HS-5 (cell line): ENCODE data around the gene SNX17.

Source experiments
- DNase-seq: peaks from one replicate; pipeline ENCODE4 v3.0.0-alpha.2; 2012; ENCODE audit warnings: low read depth

The SNX17 gene

GRCh38 chr2:27363933-27364332 is 6.5 kb upstream of the SNX17 start:
- no peak for DNase-seq

GRCh38 chr2:27369471-27370025 is 868 bp upstream of the SNX17 start:
- no peak for DNase-seq

DNA sequence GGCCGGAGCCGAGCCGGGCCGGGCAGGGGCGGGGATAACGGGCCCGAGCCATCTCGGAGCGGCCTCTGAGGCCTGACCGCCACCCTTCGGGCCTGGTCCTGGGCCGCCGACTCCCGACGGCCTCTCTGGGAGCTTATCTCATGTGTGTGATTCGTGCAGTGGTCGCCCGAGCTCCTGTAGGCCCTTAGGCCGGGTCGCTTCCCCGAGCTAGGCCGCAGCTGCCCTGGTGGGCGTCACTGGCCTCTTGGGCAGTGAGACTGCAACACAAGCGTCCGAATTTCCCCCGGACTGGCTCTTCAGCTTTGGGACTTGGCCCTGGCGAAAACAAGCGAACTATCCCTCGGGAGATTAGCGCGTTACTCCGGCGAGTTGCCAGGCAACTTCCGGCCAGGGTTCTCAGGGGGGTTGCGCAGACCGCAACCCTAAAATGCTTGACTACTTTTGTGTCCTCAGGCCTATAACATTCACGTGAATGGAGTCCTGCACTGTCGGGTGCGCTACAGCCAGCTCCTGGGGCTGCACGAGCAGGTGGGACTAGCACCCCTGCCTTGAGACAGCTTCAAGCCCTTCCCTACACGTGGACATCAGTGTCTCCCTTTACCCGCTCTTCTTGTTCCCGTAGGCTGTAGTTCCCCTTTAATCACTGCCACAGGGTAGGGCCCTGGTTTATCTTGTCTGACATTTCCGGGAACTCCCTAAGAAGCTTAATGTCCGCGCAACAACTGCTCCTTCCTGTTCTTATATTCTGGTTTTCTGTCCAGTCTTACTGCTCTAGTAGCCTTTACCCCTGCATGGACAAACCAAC is 602 bp downstream of the SNX17 start:
- no peak for DNase-seq

- DNase-seq: no peak
These were observed 2.5 kb downstream of the SNX17 start for GRCh38 chr2:27372937-27373336.

DNA sequence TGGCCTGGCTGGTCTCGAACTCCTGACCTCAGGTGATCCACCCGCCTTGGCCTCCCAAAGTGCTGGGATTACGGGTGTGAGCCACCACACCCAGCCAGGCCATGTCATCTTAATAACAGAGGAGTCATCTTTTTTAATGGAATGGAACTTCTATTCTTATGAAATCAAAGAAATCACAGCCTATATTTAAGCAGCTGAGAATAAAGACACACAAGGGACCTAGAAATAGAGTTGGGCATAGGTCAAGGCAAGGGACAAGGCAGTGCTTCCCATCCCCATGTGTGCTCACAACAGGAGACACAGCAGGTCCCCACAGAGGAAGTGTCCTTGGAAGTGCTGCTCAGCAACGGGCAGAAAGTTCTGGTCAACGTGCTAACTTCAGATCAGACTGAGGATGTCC is 3.2 kb downstream of the SNX17 start:
- no peak for DNase-seq

- no peak for DNase-seq
These were observed 5.2 kb downstream of the SNX17 start for GRCh38 chr2:27375513-27376099.

- no peak for DNase-seq
These were observed 5.9 kb downstream of the SNX17 start for GRCh38 chr2:27376151-27376865.

GRCh38 chr2:27376866-27377617 is 6.6 kb downstream of the SNX17 start:
- DNase-seq: no peak

DNA sequence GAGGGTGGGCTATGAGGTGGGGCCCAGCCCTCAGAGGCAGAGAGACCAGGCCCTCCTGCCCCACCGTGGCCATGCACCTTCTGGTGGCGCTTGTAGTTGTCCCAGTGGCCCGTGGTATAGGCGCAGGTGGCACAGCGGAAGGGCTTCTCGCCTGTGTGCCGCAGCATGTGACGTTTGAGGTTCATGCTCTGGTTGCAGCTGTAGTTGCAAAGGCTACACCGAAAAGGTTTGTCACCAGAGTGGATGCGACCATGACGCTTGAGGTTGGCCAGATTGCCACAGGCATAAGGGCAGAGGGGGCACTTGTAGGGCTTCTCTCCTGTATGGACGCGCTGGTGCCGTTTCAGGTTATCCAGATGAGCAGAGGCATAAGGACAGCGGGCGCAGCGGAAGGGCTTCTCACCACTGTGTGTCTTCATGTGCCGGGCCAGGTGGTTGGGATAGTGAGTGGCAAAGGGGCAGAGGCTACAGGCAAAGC is 7.2 kb downstream of the SNX17 start:
- no peak for DNase-seq

DNA sequence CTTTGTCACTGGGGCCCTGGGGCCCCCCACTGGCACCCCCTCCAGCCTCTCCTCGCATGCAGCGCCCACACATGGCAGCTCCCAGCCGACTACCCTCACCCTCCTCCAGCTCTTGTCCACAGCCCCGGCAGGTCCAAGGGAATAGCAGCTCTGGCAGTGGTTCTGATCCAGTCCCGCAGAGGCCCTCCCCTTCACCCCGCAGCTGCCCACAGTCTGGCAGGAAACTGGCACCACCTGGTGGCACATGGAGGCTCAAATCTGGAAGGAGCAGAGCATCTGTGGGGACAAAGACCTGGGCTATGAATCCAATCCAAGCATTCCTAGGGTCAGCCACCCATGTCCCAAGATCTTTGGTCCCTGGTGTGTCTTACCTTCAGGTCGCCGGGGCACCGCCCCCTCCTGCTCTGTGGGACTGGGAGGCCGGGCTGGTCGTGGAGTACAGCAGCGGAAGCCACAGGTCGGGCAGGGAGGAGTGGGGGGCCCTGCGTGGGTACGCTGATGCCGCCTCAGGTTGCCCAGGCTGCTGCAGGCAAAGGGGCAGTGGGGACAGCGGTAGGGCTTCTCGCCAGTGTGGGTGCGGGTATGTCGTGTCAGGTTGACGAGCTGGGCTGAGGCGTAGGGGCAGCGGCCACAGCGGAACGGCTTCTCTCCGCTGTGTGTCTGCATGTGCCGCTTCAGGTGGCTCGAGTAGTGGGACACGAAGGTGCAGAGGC is 7.8 kb downstream of the SNX17 start:
- no peak for DNase-seq

DNA sequence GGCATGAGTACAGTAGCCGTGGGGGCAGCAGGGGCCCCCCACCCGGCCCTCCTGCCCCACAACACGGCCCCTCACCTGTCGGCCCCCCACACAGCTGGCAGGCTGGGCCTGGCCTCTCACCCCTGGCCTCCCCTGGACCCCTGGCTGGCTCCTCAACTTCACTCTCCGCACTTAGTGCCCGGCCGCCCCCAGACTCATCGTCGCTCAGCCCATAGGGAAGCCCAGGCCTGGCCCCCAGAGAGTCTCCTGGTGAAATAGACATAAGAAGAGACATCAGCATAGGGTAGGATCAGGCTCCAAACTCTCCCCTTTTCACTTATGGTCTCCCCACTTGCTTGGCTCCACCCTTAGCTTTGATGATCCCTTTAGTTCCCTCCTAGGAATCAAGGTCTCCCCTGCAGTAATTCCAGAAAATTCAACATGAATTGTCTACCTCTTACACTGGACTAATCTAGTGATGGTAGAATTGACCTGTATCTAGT is 8.4 kb downstream of the SNX17 start:
- no peak for DNase-seq

DNA sequence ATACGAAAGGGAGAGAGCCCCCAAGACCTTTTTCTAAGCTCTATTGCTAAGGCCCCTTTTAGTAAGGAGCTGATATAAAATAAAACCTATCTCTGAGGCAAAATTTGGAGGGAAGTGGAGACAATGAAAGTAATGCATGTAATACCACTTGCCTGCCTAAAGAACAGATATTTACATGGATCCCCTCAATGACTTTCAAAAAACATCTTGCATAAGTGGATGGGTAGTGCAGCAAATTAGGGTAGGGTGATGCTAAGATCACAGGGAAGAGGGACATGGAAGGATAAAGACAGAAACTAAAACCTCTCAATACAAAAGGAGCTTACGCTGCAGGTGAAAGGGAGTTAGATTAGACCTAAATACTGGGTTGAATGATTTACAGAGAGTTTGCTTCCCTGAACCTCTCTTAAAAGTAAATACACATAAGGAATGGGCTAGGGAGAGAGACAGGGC is 9.0 kb downstream of the SNX17 start:
- DNase-seq: no peak

DNA sequence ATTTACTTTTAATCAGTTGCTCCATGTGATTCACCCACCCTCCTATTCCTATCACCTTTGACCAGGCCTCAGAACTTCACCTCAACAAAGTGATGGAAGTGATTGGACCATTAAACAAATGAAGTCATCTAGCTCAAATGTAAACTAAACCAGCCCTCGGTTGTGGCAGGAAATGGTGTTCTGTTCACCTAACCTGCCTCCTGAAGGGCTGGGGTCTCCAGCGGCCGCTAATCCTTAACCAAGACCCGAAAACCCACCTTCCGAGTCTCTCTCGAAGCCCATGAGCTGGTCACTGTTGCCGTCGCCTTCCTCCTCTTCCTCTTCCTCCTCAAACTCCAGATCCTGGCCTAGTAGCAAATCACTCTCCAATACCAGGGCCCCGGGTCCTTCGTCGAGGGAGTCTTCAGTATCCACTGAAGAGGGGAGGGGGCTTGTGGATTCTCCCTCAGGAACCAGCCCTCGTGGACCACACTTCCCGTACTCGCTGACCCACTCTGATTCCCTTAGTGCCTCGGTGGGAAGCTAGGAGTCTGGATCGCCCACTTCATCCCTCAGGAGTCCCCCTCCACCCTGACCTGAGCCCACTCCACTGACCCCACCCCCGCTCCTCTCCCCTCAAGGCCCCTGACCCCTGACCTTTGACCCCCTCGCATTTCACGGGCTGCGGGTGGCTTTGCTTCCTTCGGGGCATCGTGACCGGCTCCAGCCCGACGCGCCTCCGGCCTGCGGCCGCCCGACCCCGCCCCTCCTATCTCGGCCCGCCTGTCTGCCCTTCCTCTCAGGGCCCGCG is 9.6 kb downstream of the SNX17 start:
- DNase-seq: no peak

- DNase-seq: peak; percentile 63
These were observed 10.5 kb downstream of the SNX17 start, which contains the start of gene ZNF513 for GRCh38 chr2:27380626-27381545. ZNF513 (minus strand) TSS chr2:27380734; CDS start chr2:27380526, 208 bp downstream.

DNA sequence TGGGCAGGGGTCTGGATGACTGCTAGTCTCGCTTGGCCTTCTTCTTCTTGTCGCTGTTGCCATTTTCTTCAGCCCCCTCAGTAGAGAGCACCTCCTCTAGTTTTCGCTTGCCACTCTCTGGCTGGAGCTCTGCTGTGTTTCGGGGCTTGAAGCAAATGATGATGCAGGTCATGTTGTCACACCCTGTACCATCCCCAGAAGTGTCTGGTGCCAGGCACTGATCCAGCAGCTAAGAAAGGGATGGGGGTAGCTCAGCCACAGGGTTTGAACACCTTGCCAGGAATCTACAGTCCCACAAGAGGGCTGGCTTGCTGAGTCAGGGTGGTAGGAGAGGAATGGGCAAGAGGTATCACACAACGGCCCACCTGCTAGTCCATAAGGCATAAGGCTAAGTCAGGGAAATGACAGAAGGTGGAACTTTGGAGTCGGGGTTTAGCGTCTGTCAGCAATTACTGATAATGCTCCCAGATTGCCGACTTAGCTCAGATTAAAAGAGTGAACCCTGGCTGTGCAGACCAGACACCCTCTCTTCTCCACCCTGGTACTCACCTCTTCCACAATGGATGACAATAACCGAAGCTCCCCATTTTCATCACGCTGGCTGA is 11.3 kb downstream of the SNX17 start:
- no peak for DNase-seq

DNA sequence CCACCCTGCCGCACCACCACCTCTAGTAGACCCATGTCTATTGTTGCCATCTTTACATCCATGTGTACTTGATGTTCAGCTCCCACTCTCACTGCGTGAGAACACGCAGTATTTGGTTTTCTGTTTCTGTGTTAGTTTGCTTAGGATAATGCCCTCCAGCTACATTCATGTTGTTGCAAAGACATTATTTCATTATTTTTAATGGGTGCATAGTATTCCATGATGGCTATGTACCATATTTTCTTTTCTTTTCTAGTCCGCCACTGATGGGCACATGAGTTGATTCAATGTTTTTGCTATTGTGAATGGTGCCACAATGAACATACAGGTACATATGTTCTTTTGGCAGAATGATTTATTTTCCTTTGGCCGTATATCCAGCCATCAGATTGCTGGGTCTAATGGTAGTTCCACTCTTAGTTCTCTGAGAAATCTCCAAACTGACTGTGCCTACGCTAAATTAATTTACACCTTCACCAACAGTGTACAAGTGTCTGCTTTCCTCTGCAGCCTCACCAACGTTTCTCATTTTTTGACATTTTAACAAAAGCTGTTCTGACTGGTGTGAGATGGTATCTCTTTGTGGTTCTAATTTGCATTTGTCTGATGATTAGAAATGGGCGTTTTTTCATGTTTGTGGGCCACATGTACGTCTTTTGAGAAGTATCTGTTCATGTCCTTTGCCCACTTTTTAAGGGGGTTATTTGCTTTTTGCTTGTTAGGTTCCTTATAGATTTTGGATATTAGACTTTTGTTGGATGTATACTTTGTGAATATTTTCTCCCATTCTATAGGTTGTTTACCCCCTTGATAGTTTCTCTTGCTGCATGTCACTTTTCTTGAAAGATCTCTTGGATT is 20.6 kb downstream of the SNX17 start:
- no peak for DNase-seq

GRCh38 chr2:27393225-27393624 is 22.8 kb downstream of the SNX17 start:
- no peak for DNase-seq

DNA sequence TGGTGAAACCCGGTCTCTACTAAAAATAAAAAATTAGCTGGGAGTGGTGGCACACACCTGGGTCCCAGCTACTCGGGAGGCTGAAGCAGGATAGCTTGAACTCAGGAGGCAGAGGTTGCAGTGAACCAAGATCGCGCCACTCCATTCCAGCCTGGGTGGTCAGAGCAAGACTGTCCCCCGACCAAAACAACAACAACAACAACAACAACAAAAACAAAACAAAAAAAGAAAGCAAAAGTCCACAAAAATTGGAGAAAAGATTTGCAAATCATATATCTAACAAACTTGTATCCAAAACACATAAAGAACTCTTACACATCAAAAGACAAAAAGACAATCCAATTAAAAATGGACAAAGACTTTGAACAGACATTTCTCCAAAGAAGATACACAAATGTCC is 28.5 kb downstream of the SNX17 start:
- no peak for DNase-seq
